GM19351 (cell line): ENCODE data around the gene LOC101059915.
"Not testable (repeated sequence)": the region's sequence is repeated elsewhere in the genome, so short reads cannot be mapped to it uniquely, and the experiment has no call there.

Source experiments
- ATAC-seq: cut with Tn5 transposase; IDR thresholded peaks from one replicate; pipeline ENCODE4 v1.9.1; 2021; ENCODE audit warnings: mild to moderate bottlenecking, moderate library complexity; ENCODE audit not compliant: unreplicated experiment

Gene LOC101059915

GRCh38 chrX:71638409-71638808 lies 28.9 kb upstream of the LOC101059915 start:
- ATAC-seq: peak; percentile 21

DNA sequence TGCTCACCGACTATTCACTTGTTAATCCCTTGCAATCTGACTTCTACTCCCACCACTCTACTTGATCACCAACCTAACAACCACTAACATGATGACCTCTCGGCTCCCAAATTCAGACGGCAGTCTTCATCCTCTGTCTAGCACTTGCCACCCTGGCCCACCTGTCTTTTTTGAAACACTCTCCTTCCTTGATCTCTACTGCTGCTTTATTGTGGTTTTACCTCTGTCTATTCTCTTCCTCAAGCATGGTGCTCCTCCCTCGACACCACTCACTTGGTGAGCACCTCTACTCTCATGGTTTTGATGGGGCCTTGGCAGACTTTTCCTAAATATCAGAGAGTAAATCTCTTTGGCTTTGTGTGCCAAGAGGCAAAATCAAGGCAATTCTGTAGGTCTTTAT lies 27.3 kb upstream of the LOC101059915 start:
- no peak for ATAC-seq

- not testable (repeated sequence) for ATAC-seq
These were observed 22.9 kb upstream of the LOC101059915 start for GRCh38 chrX:71644406-71644805.

GRCh38 chrX:71650333-71650969 lies 16.9 kb upstream of the LOC101059915 start:
- peak; percentile 95 for ATAC-seq

DNA sequence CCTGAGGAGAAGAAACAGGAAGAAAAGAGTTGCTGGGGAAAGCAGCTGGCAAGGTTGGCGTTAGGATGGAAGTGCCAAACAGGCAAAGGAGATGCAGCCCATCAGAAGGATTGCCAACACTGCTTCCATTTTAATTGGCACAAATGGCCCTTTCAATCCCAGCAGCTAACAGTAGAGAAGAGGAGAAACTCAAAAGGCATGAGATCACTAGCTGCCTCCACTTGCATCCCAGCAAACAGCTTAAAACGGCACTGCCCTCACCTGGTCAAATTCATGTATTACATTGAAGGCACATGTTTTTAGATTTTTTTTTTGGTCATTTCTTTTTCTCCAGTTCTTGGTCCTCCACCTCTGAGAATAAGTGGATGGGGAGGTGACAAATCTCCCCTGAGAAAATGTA lies 14.9 kb upstream of the LOC101059915 start:
- peak; percentile 53 for ATAC-seq

GRCh38 chrX:71653344-71653743 lies 14.0 kb upstream of the LOC101059915 start:
- ATAC-seq: no peak

DNA sequence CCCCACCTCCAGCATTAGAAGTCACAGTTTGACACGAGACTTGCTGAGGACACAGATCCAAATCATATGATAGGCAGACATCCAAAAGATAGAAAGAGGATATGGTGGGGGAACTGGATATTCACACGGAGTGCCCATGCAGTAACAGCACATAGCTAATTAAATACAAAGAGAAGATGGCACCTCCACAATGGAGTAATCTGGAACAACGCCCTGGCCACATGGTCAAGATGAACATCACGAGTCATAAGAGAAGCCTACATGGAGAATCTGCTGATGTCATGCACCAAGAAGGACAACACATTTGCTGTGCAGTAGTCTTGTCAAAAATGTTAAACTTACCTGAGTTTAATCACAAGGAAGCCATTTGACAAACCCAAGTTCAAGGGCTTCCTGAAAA lies 10.1 kb upstream of the LOC101059915 start:
- no peak for ATAC-seq

DNA sequence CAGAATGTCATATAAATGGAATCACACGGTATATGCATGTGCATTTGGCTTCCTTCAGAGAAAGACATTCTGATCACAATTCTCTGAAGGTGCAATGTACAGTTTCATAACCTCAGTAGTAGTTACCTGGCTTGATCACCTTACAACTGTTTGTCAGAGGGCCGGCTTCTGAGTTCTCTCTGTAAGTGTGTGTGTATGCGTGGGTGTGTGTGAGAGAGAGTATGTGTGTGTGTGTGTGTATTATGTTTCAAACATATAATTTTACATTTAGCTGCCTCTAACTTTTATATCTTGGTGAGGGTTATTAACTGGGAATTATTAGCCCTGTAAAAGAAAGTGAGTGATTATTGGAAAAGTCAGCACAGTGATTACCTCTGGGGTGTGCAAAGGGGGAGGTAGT lies 8.0 kb upstream of the LOC101059915 start:
- no peak for ATAC-seq

DNA sequence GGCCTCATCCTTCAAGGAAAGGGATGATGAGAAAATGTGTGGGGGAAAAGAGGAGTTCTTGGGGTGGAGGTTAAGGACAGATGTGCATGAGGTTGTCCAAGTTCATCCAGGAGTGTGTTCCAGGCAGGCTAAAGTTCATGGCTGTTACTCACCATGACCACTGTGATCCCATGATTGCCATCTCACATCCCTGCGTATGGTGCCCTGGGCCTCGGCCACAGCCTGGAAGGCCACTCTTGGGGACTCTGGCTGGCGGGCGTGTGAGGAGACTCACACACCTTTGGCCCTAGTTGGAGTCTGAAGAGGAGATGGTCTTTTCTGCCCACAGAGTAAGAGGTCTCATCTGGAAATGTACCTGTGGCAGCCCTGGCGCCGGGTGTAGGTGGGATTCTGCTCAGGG lies 7.4 kb upstream of the LOC101059915 start:
- no peak for ATAC-seq

GRCh38 chrX:71660562-71661416 lies 6.6 kb upstream of the LOC101059915 start:
- no peak for ATAC-seq

GRCh38 chrX:71661919-71662318 lies 5.4 kb upstream of the LOC101059915 start:
- ATAC-seq: no peak

DNA sequence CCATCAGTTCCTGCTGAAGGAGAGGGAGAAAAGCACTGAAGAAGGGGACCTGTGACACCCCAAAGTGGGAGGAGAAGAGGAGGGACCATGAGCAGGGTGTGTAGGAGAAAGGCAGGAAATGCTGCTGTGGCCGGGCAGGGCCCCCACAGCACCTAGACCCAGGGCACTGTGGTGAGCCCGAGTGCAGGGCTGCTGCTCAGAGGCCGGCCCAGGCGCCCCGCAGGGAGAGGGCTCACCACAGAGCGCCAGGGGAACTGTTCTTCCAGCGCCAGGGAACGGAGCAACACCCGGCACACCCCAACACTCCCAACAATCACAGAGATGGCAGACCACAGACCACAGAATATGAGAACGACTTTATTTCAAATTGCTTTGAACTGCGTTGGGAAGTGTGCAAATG lies 4.7 kb upstream of the LOC101059915 start:
- not testable (repeated sequence) for ATAC-seq

GRCh38 chrX:71663238-71663637 lies 4.1 kb upstream of the LOC101059915 start:
- not testable (repeated sequence) for ATAC-seq

GRCh38 chrX:71664202-71664601 lies 3.1 kb upstream of the LOC101059915 start:
- ATAC-seq: not testable (repeated sequence)

GRCh38 chrX:71664889-71665491 lies 2.4 kb upstream of the LOC101059915 start:
- ATAC-seq: no peak

GRCh38 chrX:71665747-71666146 lies 1.6 kb upstream of the LOC101059915 start:
- no peak for ATAC-seq

GRCh38 chrX:71666240-71667223 lies 814 bp upstream of the LOC101059915 start:
- no peak for ATAC-seq

GRCh38 chrX:71668248-71668595 lies 876 bp downstream of the LOC101059915 start:
- ATAC-seq: no peak

DNA sequence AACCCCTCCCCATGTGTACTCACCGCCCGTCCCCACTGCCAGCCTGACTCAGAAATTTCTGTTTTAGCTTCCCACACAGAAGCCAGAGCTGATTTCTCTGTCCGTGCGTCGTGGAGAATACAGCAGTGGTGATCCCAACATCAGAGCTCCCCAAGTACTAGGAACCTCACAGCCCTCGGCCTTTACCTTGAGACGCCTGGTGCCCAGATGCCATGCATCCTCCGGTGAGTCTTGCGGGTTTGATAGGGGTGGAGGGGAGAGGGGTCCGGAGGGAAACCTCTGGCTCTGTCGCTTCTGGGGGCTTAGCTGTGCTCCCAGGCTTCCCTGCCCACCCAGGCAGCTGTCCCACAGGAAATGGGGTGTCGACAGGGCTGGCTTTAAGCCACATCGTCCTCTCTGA lies 2.1 kb downstream of the LOC101059915 start:
- no peak for ATAC-seq

DNA sequence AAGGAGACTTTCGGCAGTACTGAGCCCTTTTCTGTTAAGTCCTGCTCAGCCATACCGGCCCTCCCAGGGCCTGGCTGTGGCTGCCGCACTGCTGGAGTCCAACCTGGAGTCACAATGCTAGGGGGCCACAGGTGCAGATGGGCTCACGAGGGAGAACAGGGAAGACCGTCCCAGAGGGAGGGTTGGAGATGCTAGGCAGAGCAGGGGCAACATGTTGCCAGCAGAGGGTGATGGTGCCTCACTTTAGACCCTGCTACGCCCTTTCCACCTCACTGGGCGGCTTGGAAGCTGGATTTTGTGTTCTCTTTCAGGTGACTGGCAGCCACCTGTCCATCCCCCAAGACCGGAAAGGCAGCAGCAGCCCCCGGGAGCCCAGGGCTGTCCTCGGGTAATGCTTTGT lies 2.6 kb downstream of the LOC101059915 start:
- ATAC-seq: peak; percentile 62
